ENCODE data around the gene PRPF40B.
"Not testable (repeated sequence)": the region's sequence is repeated elsewhere in the genome, so short reads cannot be mapped to it uniquely, and the experiment has no call there.

Gene PRPF40B

DNA sequence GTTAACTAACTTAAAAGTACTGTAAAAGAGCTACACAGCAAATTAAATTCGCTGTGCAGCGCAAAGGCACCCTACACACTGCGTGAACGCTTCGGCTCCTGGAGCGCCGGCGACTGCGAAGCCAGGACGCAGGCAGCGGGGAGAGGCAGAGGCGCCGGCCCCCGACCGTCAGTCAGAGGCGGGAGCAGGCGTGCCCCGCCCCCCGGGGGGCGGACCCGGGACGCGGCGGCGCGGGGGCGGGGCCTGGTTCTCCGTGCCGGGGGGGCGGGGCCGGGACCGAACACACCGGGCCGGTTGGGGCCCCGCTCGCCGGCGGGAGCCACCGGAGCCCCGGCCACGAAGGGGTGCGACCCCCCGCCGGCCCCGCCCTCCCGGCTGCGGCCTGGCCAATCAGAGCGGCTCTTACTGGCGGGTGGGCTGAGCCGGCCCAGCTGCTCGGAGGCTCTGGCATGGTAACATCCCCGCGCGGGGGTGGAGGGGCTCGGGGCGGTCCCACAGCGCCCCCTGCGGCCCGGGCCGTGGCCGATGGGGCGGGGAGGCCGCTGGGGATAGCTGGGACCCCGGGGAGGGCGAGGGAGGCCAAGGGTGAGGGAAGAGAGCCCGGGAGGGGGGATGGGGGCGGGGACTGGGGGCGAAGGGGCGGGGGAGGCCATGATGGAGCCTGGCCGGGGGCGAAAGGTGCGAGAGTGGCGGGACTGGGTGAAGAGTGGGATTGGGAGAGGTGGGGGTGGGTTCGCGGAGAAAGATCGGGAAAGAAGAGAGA is at the start of gene PRPF40B:
PRPF40B (plus strand) TSS at position 420 of the 763 bp plus-strand sequence; CDS start at position 450, 30 bp downstream.
- peak in 50 of 51 donors; percentile 37 to 94 (median 84) for DNase-seq

DNA sequence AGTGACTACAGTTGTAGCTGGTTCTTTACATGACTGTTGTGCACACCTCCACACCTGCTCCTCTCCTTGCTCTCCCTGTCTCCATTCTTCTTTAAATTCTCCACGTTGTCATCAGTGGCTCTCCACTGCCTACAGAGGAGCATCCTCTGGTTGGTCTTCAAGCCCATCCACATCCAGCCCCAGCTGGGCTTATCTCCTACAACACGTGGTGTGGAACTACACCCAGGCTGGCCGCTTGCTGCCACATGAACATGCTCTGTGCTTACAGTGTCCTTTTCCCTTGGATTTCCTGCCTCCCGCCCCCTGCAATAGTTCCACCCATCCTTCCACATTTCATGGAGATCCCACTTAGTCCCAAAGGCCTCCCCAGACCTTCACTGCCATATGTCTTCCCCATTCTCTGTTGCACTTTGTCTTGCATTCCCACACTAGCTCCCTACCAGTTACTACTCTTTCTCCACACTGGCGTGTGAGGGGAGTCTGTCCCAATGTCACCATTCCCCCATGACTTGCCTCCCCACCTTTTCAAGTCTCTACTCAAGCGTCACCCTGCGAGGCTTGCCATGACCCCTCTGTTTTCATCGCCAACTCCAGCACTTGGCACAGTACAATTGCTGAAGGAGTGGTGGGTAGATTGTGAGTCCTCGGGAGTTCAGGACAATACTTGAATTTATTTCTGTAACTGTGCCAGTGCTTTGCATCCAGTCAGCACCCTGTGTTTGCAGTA is 45.6 kb upstream of the PRPF40B start:
- no peak for DNase-seq

DNA sequence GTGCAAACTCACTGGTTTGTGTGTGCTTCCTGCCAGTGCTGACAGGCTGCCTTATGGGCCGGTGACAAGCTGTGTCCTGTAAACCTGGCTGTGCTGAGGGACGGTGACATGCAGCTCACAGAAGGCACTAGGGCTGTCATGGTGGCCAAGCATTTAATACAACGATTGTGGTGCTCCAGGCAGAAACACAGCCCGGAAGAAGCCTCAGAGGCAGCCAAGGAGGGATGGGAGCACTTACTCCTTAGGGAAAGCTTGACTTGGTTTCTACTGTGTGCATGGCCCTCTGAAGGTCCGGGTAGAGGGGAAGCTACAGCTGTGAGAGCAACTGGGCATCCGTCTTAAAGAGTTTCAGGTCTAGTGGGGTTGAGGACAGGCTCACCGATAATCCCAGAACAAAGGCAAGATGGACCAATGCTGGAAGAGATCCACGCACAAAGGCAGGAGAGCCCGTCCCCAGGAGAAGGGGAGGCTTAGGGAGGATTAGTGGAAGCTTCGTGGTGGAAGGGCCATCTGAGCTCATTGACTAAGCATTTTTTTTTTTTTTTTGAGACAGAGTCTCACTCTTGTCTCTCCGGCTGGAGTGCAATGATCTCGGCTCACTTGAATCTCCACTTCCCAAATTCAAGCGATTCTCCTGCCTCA is 44.8 kb upstream of the PRPF40B start:
- DNase-seq = no peak

DNA sequence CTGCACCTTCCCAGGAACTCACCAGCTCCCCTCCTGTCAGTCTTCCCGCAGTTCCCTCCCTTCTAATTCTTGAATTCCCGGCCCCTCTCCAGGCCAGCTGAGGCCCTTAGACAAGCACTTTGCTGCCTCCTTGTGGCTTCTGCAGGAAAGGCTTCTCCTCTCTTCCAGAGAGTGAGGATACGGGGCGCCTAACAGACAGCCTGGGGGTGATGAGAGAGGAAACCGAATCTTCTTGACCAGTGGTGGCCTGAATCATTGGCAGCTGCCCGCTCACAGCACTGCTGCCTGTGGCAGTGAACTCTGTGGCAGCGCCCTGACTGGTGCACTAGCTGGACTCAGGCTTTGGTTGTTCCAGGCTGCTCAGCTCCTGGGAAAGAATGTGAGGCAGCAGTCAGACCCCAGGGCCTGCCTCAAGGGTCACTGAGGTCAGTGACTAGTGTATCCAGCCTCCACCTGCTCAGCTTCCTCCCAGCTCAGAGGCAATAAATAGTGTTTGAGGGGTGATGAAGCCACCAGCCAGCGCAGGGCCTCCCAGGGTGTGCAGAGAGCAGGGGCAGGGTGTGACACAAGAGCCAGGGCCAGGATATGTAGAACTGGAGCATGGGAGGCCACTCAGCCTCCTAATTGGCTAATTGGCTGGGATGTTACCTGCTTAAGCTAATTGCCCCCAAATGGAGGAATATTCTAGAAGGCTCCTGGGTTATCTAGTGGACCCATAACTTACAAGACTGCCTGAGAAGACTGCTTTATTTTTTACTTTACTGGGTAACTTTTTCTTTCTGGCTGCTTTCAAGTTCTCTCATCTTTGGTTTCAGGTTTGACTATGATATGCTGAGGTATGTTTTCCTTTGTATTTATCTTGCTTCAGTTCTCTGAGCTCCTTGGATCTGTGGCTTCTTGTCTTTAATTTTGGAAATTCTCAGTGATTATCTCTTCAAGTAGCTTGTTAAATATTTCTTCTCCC is 42.5 kb upstream of the PRPF40B start:
- peak in 45 of 51 donors; percentile 7 to 82 (median 49) for DNase-seq

DNA sequence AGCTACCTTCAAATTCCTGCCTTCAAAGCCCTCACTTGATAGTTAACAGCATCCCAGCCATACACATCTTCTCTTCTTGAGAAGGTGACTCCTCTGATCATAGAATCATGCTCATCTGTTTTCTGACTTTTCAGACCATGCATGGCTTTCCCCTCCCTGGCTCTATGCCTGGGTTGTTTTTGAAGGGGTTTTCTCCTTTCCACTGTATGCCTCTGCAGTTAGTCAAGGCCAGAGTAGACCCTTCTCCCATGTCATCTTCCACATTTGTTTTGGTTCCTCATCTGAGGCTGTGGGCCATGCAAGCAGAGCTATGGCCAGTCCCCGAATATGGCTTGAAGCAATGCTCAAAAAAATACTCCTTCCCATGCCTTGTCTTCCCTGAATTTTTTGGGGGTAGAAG is 41.2 kb upstream of the PRPF40B start:
- no peak for DNase-seq

DNA sequence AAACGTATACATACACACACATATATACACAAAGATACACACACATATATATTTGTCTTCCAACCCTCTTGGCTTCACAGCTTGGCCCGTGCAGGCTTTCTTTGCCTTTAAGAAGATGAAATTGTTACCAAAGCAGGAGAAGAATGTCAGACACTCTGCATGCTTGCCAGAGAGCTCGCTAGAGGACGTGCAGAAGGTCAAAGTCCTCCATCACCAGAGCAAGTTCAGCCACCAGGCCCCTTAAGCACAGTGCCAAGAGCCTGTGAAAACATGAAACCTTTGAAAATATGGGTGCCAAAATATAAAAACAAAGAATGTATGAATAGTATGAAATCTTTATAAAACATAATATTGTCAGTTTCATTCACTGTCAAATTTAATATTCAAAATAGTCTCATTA is 40.5 kb upstream of the PRPF40B start:
- no peak for DNase-seq

DNA sequence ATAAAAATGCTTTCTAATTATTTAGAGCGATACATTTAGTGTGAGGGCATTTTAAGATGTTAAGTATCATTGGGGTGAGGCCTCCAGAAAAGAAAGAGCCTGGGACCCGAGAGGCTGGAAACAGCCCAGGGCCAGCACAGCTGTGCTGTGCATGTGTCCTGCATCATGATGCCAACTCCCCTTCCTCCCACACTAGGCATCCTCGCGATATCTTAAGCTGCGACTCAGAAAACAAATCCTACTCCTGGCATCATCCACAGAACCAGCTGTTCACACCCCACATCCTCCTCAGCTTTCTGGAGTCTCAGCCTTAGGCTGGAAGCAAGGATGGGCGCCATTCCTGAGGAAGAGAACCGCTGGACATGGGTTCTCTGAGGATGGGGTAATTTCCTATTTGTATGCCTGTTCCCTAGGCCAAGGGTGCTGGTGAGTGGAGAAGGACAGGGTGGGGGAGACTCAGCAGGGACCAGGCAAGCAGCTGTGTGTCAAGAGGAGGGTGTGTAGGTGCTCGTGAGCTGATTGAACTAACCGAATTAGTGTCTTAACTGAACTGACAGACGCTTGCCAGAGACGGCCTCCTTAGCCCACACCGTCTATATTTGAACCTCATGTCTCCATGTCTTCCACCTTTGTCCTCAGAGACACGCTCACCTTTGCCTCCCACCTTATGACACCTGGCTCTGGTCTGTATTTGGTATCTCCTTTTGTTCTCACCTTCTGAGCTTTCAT is 39.8 kb upstream of the PRPF40B start:
- peak in 14 of 51 donors; percentile 5 to 46 (median 18) for DNase-seq

DNA sequence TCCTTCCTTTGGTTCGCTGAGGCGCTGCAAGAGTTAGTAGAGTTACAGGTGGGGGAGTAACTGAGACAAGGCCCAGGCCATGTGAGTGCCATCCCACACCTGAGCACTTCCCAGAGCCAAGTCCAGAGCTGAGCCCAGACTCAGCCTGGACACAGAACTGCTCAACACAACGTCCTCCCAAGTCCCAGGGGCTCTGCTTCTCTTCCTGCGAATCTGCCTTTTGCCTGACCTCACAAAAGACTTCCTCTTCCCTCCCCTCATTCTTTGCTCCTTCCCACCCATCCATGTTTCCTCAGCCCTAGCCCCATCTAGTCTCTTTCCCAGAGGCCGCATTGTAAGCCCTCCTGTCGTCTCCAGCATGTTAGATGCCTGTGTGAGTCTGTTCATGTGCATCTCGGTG is 38.8 kb upstream of the PRPF40B start:
- DNase-seq = no peak

DNA sequence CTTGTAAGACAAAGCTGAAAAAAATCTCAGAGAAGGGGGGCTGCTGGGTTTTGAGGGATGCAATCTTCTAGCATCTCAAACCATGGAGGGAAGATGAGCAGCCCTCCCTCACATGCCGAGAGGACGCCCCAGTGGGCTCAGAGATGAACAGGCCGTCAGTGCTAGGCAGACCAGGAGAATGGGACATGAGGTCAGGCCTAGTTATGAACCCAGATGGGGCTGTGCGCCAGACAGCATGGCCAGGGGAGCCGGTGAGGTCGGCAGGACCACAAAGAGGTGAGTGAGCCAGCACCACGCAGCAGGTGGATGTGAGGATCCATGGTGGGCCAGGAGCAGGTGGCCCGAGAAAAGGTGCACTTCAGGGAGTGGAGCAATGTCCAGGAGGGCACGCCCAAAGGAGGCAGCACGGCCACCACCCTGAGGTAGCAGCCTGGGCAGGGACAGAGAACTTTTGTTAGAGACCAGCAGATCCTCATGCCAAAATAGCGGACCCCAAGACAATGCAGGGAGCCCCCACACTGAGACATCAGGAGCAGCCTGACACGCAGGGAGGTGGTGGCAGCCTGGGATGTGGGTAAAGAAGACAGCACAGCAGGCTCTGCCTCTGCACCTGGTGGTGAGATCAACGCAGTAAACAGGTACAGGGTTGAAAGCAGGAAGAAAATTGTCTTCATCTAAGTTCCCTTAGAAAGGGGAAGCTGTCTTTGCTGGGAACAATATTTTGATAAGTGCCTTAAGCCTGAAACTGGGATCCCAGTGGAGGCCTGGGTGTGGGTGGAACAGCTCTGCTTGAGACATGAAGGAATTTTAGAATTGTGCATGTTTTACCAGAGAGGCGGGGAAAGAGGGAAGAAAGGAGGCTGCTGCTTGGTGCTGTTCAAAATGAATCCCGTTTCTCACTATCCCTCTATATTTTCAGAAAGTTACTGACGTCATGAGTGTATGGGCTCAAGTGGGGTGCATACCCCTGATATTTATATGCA is 37.6 kb upstream of the PRPF40B start:
- no peak for DNase-seq

DNA sequence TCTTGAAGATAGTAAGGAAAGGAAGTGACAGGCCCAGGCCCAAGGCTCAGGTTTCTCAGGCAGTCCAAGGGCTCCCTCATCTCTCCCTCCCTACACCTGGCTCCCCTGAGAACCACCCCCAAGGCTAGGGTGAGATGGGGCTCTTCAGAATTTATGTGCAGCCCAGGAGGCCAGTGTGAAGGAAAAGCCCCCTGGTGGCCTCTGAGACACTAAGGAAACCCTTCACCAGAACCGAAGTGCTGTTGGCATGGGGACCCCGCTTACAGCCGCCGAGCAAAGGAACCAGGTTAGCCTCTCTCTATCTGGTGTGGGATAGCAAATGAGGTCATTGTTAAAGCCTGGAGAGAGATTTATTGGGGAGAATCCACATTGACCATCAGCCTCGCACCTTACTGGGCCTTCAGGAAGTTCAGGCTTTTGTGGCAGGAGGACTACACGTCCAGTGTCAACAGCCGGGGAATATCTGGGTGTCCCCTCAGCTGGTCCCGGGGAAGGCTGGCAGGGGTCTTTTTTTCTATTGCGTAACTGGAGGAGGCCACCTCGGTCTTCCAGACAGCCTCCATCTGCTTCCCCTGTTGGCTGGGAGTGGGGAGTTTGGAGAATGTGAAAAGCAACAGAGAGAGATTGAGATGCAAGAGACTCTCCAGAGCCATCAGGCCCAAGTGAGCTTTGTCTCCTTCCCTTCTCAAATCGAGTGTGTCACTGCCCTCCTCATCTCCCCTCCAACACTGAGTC is 36.0 kb upstream of the PRPF40B start:
- no peak for DNase-seq

DNA sequence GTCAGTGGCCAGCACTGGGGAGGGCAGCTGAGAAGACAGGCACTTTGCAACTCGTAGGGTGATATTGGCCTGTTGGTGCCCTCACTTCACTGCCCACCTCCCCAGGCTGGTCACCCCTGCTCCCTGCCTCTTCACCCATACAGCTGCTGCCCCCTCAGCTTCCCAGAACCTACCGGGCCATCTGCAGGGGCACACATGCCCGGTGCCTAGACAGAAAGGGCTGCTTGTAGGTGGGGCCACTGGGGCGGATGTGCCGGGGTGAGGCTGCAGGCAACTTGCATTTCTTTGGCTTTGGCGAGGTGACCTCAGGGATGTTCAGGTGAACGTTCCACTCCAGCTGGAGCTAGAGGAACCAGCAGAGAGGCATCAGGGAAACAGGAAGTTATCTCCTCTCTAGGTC is 35.1 kb upstream of the PRPF40B start:
- no peak for DNase-seq

DNA sequence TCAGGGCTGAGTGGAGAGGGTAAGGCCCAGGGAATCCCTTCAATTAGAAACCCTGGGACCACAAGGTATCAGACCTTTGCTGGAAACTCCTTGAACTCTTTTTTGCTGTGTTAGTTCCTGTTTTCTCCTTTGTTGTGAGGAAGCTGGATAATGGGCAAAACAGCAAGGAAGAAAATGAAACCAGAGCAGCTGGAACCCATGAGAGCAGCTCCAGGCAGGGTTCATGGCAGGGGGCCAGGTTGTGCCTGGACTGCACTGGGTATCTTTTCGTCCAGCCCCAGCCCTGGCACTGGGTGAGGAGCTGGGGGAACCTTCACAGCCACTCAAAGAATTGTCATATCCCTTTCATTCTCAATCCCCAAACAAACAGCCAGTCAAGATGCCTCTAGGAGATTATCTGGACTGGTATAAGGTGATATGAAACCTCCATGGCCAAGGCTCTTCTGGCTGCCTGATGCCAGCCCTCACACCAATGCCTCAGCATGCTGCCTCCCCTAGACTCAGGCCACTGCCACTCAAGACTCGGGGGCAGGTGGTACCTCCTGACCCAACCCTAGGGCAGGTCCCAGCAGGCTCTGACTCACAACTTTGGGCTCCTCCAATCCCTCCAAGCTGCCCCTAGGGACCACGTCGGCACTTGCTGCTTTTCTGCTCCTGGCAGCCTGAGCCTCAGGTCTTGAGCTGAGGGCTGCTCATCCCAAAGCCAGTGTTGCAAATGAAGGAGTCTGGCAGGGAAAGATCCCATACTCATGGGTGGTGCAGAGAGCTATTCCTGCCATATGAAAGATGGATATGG is 34.4 kb upstream of the PRPF40B start:
- DNase-seq = peak in 7 of 51 donors; percentile 3 to 14 (median 5)

DNA sequence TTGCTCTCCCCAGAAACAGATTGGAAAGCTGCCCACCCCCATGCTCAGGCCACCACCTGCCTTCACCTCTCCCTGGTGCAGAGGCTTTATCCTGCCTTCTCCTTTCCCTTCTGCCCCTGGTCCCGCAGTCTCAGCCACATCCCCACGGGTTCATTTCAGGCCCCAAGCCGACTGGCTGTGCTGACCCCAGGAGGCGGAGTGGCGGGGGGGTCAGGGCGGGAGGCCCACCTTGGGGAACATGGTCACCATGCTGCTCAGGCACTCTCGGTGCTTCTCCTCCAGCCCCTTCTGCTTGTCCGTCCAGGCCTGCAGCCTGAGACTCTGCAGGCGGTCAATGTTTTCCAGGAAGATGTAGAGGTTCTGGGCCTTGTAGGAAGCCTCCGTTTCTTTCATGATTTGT is 24.8 kb upstream of the PRPF40B start:
- DNase-seq = no peak

DNA sequence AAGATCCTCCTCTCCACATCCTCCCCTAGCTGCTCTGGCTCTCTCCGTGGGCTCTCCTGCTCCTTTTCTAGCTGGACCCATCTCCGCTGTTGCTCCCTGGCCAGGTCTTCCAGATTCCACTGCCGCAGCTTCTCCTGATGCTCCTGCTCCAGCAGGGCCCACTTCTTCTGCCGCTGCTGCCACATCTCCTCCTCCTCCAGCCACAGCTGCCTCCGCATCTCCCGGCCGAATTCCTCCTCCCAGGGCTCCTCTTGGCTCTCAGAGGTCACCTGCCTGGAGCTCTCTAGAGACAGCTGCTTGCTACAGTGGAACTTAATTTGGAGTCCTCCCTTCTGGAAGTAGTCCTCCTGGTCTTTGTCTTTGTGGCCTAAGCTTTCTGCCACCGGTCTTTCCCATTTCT is 23.4 kb upstream of the PRPF40B start:
- no peak for DNase-seq

DNA sequence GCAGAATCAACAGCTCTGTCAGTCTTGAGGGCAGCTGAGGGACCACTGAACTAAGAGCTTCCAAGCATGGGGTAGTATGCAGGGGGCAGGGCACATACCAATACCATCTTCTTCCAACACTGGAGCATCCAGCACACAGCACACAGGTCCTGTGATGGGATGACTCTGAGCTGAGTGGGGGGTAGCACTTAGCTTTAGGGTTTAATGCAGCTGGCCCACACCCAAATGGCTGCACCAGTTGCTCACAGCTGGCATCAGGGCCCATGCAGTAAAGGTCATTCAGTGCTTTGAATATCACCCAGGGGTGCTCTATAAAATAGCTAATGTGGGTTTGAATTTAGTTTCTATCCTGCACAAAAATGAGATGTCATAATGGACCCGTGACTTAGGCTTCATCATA is 19.6 kb upstream of the PRPF40B start:
- no peak for DNase-seq

DNA sequence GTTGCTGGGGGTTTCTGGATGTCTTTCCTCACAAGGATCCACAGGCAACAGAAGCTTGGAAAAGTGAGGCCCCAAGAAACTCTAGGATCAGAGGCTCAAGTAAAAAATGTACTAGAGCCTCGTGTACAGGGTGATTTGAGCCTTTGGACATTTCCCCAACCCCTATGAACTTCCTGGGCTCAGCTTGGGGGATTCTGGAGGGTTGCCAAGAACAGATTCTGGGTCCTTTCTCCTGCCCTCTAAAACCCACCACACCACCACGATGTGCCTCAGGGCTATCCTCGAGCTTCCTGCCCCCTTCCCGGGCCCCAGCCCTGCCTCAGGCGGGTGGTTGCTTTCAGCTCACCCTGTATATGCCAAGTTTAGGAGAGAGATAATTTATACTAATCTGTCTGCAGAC is 18.5 kb upstream of the PRPF40B start:
- no peak for DNase-seq

DNA sequence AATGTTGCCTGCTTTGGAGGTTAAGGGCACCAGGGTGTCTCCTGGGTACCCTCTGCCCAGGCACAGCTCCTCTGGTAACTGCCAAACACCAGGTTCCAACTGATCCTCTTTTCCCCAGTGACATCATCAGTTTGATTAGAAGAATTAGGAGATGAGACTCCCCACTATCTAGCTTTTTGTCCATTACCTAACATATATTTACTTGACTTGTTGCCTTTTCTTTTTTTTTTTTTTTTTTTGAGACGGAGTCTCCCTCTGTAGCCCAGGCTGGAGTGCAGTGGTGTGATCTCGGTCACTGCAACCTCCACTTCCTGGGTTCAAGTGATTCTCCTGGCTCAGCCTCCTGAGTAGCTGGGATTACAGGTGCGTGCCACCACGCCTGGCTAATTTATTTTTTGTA is 17.8 kb upstream of the PRPF40B start, which contains the start of gene FAM186B:
FAM186B (minus strand) TSS at position 101 of the 400 bp plus-strand sequence. CDS start 162 bp downstream, outside the sequence.
- not testable (repeated sequence) for DNase-seq

All from hypothalamus (tissue), 51 donors.